BJ (cell line): ENCODE data around the gene C1QTNF1. TPM values are rescaled to one million over a fixed set of nuclear protein-coding genes. Genes with fewer than 3 reads are reported as not detected.

Source experiments
- CTCF ChIA-PET: fragments of 350-600 bp; formaldehyde crosslinking; extraction: SDS; loops from one replicate; lab custom pipeline; 2021; ENCODE audit warnings: antibody characterized with exemption, inconsistent platforms; lab: Yijun Ruan, JAX
- POLR2A ChIA-PET: fragments of 300-600 bp; sonication (Branson Sonifier 250); formaldehyde crosslinking; extraction: SDS; loops from one replicate; lab custom pipeline; 2021; ENCODE audit warnings: antibody characterized with exemption; lab: Charles Lee
- DNase-seq: peaks from one replicate; pipeline ENCODE4 v3.0.0-alpha.2; 2011; ENCODE audit warnings: low read depth
- H3K27me3 ChIP-seq: 2 replicates; pipeline ENCODE4 v1.6.0; 2011; ENCODE audit warnings: low read length; ENCODE audit not compliant: control insufficient read depth, insufficient read depth
- H3K36me3 ChIP-seq: 2 replicates; pipeline ENCODE4 v1.5.1; 2011; ENCODE audit warnings: low read length; ENCODE audit not compliant: control insufficient read depth, insufficient read depth
- H3K4me3 ChIP-seq: 2 replicates; pipeline ENCODE4 v1.5.1; 2011; ENCODE audit warnings: low read depth, mild to moderate bottlenecking, control low read depth, low read length
- CTCF ChIP-seq: IDR thresholded peaks from 2 replicates; pipeline ENCODE4 v1.5.1; 2011; ENCODE audit warnings: low read depth, mild to moderate bottlenecking, control low read depth, inconsistent platforms, low read length, moderate library complexity; ENCODE audit not compliant: insufficient read depth
- polyA plus RNA-seq: library from polyadenylated mRNA; depleted of rRNA; stranded (reverse); fragments of >200 nt; gene quantifications from 2 replicates; pipeline ENCODE4 v1.2.3, GENCODE V29; 2011

C1QTNF1 gene
- polyA plus RNA-seq, 1 experiment, result 20.7 TPM

- no peaks in the 10 kb centered on the region for H3K27me3 ChIP-seq
- DNase-seq, result no peak
- H3K4me3 ChIP-seq, result no peak overlapping the region
- peaks cover 19% of the 10 kb centered on the region for H3K36me3 ChIP-seq
- ChIA-PET POLR2A (no interaction called here), CTCF (interaction anchor here (0.8 to 8.6 kb wide), 12 partner anchors 9 to 316 kb away, joined by 3 to 181 read pairs (median 4); no protein-coding TSS in a partner anchor)
- TF ChIP-seq CTCF, result no peak
Measured at GRCh38 chr17:79085154-79085920, 61.4 kb downstream of the C1QTNF1 start.

GRCh38 chr17:79085921-79086551 lies 62.1 kb downstream of the C1QTNF1 start:
- ChIA-PET POLR2A (no interaction called here), CTCF (interaction anchor here (0.8 to 8.6 kb wide), 14 partner anchors 8 to 308 kb away, joined by 3 to 181 read pairs (median 6); partner anchors contain the start of gene ENGASE)
- no peak for DNase-seq

GRCh38 chr17:79086609-79087427 lies 62.8 kb downstream of the C1QTNF1 start:
- no peak for DNase-seq
- CTCF ChIA-PET, result interaction anchor here (0.6 to 8.6 kb wide), 32 partner anchors 9 to 621 kb away, joined by 3 to 181 read pairs (median 5); partner anchors contain the start of gene ENGASE
- H3K4me3 ChIP-seq, result no peak overlapping the region
- H3K36me3 ChIP-seq, result peaks cover 15% of the 10 kb centered on the region
- no peak for TF ChIP-seq CTCF
- POLR2A ChIA-PET, result no interaction called here
- H3K27me3 ChIP-seq, result no peaks in the 10 kb centered on the region

More at GRCh38 chr17:79085921-79086551, 62.1 kb downstream of the C1QTNF1 start:
- Histone ChIP-seq H3K4me3 (no peak overlapping the region), H3K27me3 (no peaks in the 10 kb centered on the region), H3K36me3 (peaks cover 15% of the 10 kb centered on the region)
- no peak for TF ChIP-seq CTCF

- Histone ChIP-seq H3K27me3 (no peaks in the 10 kb centered on the region), H3K36me3 (peaks cover 14% of the 10 kb centered on the region), H3K4me3 (no peak overlapping the region)
- CTCF ChIA-PET, result interaction anchor here (0.5 to 8.6 kb wide), 41 partner anchors 10 to 640 kb away, joined by 3 to 181 read pairs (median 4); partner anchors contain the start of gene ENGASE
- TF ChIP-seq CTCF, result peak; percentile 89
- POLR2A ChIA-PET, result interaction anchor here (0.5 kb wide), 1 partner anchor 306 kb away, joined by 3 read pairs; no protein-coding TSS in a partner anchor
- DNase-seq, result no peak
Measured at GRCh38 chr17:79087428-79088143, 63.6 kb downstream of the C1QTNF1 start.
